ENCODE data around the gene PPP1R36. TPM values are rescaled to one million over a fixed set of nuclear protein-coding genes. Genes with fewer than 3 reads are reported as not detected.

The PPP1R36 gene
- polyA plus RNA-seq, 2 of the 4 experiments (the other 2 are of a cell fraction): 0.47 to 0.48 TPM

- H3K4me3 ChIP-seq: no peak overlapping the region
Measured at GRCh38 chr14:64581363-64581762, 31.6 kb downstream of the PPP1R36 start.

GRCh38 chr14:64581817-64582216 is 32.1 kb downstream of the PPP1R36 start:
- ChIA-PET CTCF (interaction anchor here (1.3 kb wide), 1 partner anchor 42 kb away, joined by 3 read pairs; no protein-coding TSS in a partner anchor), POLR2A (no interaction called here)
- Histone ChIP-seq H3K4me2 (no peak overlapping the region), H3K9me3 (no peaks in the 10 kb centered on the region), H3K4me1 (peaks cover 6% of the 10 kb centered on the region; the same call in 1 of the 3 replicates), H3K27ac (no peak overlapping the region), H3K4me3 (no peak overlapping the region)
- ATAC-seq (no peak), DNase-seq (ENCODE audit: low read depth in 1 of 2, low spot score in 1 of 2) (no peak), FAIRE-seq (no peak)
- WGBS (ENCODE audit: missing lambda C conversion rate): 77% methylated on average over 5 of the region's 5 CpGs
- TF ChIP-seq FOSL2 (IDR thresholded peaks at IDR 0.05) (no peak), FOSL2 (CRISPR knock-in tag; IDR thresholded peaks at IDR 0.05) (no peak), HMGXB4 (CRISPR knock-in tag; IDR thresholded peaks at IDR 0.05; ENCODE audit: borderline replicate concordance) (no peak), E2F6 (IDR thresholded peaks at IDR 0.05; ENCODE audit: borderline replicate concordance, low read depth) (no peak), TFCP2L1 (CRISPR knock-in tag; IDR thresholded peaks at IDR 0.05) (no peak), ZC3H11A (IDR thresholded peaks at IDR 0.05) (no peak), HDAC2 (IDR thresholded peaks at IDR 0.05) (no peak), MAFK (IDR thresholded peaks at IDR 0.05; ENCODE audit: partially characterized antibody) (no peak), MYC (IDR thresholded peaks at IDR 0.05; ENCODE audit: borderline replicate concordance, low read length) (no peak), NR3C1 (IDR thresholded peaks at IDR 0.05) (no peak), HOXA7 (CRISPR knock-in tag; IDR thresholded peaks at IDR 0.05) (no peak), SREBF2 (IDR thresholded peaks at IDR 0.05) (no peak), FOXS1 (CRISPR knock-in tag; IDR thresholded peaks at IDR 0.05) (no peak), MAX (IDR thresholded peaks at IDR 0.05) (no peak), EHMT2 (IDR thresholded peaks at IDR 0.05; ENCODE audit: low read depth) (no peak), EP300 (IDR thresholded peaks at IDR 0.05) (no peak), TP53 (CRISPR knock-in tag; IDR thresholded peaks at IDR 0.05) (no peak), PBX3 (IDR thresholded peaks at IDR 0.05) (no peak), RARB (CRISPR knock-in tag; IDR thresholded peaks at IDR 0.05) (no peak), POLR2A (IDR thresholded peaks at IDR 0.05; ENCODE audit: low read length) (no peak), JUN (IDR thresholded peaks at IDR 0.05) (no peak)

More at GRCh38 chr14:64581363-64581762, 31.6 kb downstream of the PPP1R36 start:
- POLR2A ChIA-PET: no interaction called here
- ATAC-seq (no peak), DNase-seq (ENCODE audit: low read depth in 1 of 2, low spot score in 1 of 2) (no peak), FAIRE-seq (no peak)
- Histone ChIP-seq H3K9me3 (no peaks in the 10 kb centered on the region), H3K27ac (no peak overlapping the region), H3K4me2 (no peak overlapping the region), H3K4me1 (peaks cover 6% of the 10 kb centered on the region; the same call in 1 of the 3 replicates)
- TF ChIP-seq MAFK (IDR thresholded peaks at IDR 0.05; ENCODE audit: partially characterized antibody) (no peak), ESRRA (IDR thresholded peaks at IDR 0.05; ENCODE audit: borderline replicate concordance, low read length) (no peak)
- CTCF ChIA-PET: interaction anchor here (0.9 to 1.3 kb wide), 2 partner anchors 40 to 42 kb away, joined by 3 read pairs; no protein-coding TSS in a partner anchor
- WGBS (ENCODE audit: missing lambda C conversion rate): 80% methylated on average over 2 of the region's 2 CpGs

GRCh38 chr14:64584190-64584589 is 34.4 kb downstream of the PPP1R36 start:
- no peak for DNase-seq (ENCODE audit: low read depth in 1 of 2, low spot score in 1 of 2)
- no peaks in the 10 kb centered on the region for H3K9me3 ChIP-seq
- peaks cover 6% of the 10 kb centered on the region; the same call in 1 of the 3 replicates for H3K4me1 ChIP-seq
- no peak for FAIRE-seq
- WGBS (ENCODE audit: missing lambda C conversion rate): 100% methylated on average over 1 of the region's 1 CpG
- no peak overlapping the region for H3K4me2 ChIP-seq
- ChIA-PET POLR2A (interaction anchor here (0.5 kb wide), 1 partner anchor 286 kb away, joined by 7 read pairs; no protein-coding TSS in a partner anchor), CTCF (interaction anchor here (0.6 to 1.6 kb wide), 2 partner anchors 52 to 443 kb away, joined by 3 to 5 read pairs; no protein-coding TSS in a partner anchor)
- H3K27ac ChIP-seq: no peak overlapping the region
- TF ChIP-seq E2F6 (IDR thresholded peaks at IDR 0.05; ENCODE audit: borderline replicate concordance, low read depth) (no peak), EHMT2 (IDR thresholded peaks at IDR 0.05; ENCODE audit: low read depth) (no peak), EHF (CRISPR knock-in tag; IDR thresholded peaks at IDR 0.05) (no peak), HMGXB4 (CRISPR knock-in tag; IDR thresholded peaks at IDR 0.05; ENCODE audit: borderline replicate concordance) (no peak), ELK1 (IDR thresholded peaks at IDR 0.05; ENCODE audit: low read depth, low read length) (no peak), CTCF (IDR thresholded peaks at IDR 0.05) (no peak)
- ATAC-seq: no peak
- no peak overlapping the region for H3K4me3 ChIP-seq

All from A549 (cell line).